Endothelial cell of umbilical vein (primary cell): ENCODE measurements around the gene DNAJC16. TPM values are rescaled to one million over a fixed set of nuclear protein-coding genes. Genes with fewer than 3 reads are reported as not detected.
A peak's percentile ranks its signal among the peaks of the same experiment; 100 is the strongest.

Source experiments
- BruUV-seq: library from RNA; stranded (reverse); fragments of 400-500 nt; replicated peaks from 2 replicates; lab custom pipeline; 2021; lab: Mats Ljungman, UMichigan
- CTCF ChIA-PET: fragments of 300-600, 350-600 bp; sonication (Branson Sonifier 250); formaldehyde crosslinking; loops from one replicate; lab custom pipeline; 2021; ENCODE audit warnings: antibody characterized with exemption, inconsistent platforms; lab: Charles Lee
- POLR2A ChIA-PET: fragments of 300-600, 350-600 bp; sonication (Branson Sonifier 250); formaldehyde crosslinking; loops from one replicate; lab custom pipeline; 2021; ENCODE audit warnings: antibody characterized with exemption, inconsistent platforms; lab: Charles Lee
- DNase-seq: peaks from one replicate; pipeline ENCODE4 v3.0.0-alpha.2; 2011; ENCODE audit warnings: low read depth, low spot score
- FAIRE-seq: peaks from 2 replicates; lab custom pipeline; 2011; peaks lifted over from hg19 to GRCh38; lab: Jason Lieb, UNC
- H2AFZ ChIP-seq: 2 replicates; pipeline ENCODE4 v1.6.0; 2012; ENCODE audit warnings: low read depth, low read length, control low read depth, inconsistent platforms
- H3K27ac ChIP-seq: 2 replicates; pipeline ENCODE4 v1.5.1; 2011; ENCODE audit warnings: low read depth, mild to moderate bottlenecking, control low read depth, low read length, moderate library complexity; ENCODE audit not compliant: insufficient read depth
- H3K27me3 ChIP-seq, 2 experiments: 2 replicates each; pipeline versions ENCODE4 v1.6.0 to v1.6.1; 2011; ENCODE audit warnings: low read length in 2 of 2, mixed read lengths in 1 of 2; ENCODE audit not compliant: control insufficient read depth in 2 of 2, insufficient read depth in 2 of 2
- H3K36me3 ChIP-seq, 2 experiments: 2 replicates in 1 of 2; 3 replicates in 1 of 2; pipeline ENCODE4 v1.5.1; 2011; ENCODE audit warnings: low read length in 2 of 2, mild to moderate bottlenecking in 1 of 2, moderate library complexity in 1 of 2; ENCODE audit not compliant: control insufficient read depth in 2 of 2, insufficient read depth in 2 of 2; ENCODE audit errors: extremely low read depth in 1 of 2
- H3K4me1 ChIP-seq: 3 replicates; pipeline ENCODE4 v1.5.1; 2011; ENCODE audit warnings: mild to moderate bottlenecking, low read length; ENCODE audit not compliant: control insufficient read depth, insufficient read depth; ENCODE audit errors: extremely low read depth
- H3K4me2 ChIP-seq: 2 replicates; pipeline ENCODE4 v1.6.1; 2011; ENCODE audit warnings: low read length, control low read depth, mixed read lengths; ENCODE audit not compliant: insufficient read depth
- H3K4me3 ChIP-seq, 3 experiments: fragments of 200-600 bp in 1 of 3; sonication (generic), shearing (Covaris generic) in 1 of 3; replicated peaks in 1 of 3; 2 replicates each; pipeline ENCODE4 v1.5.1; 2011 to 2016; ENCODE audit warnings: control low read depth in 3 of 3, low read length in 3 of 3, mild to moderate bottlenecking in 2 of 3, inconsistent platforms in 1 of 3, low read depth in 1 of 3, moderate library complexity in 1 of 3; ENCODE audit not compliant: insufficient read depth in 1 of 3
- H3K79me2 ChIP-seq: 2 replicates; pipeline ENCODE4 v1.6.0; 2012; ENCODE audit warnings: low read length, inconsistent platforms; ENCODE audit not compliant: control insufficient read depth, insufficient read depth
- H3K9ac ChIP-seq: replicated peaks from 2 replicates; pipeline ENCODE3; 2011; ENCODE audit warnings: low read length, control low read depth; ENCODE audit not compliant: insufficient read depth; ENCODE audit errors: extremely low read depth
- H3K9me1 ChIP-seq: replicated peaks from 3 replicates; pipeline ENCODE4 v1.6.0; 2011; ENCODE audit warnings: mild to moderate bottlenecking, low read length; ENCODE audit not compliant: control insufficient read depth, insufficient read depth; ENCODE audit errors: extremely low read depth
- H3K9me3 ChIP-seq: replicated peaks from 2 replicates; pipeline ENCODE4 v1.5.1; 2012; ENCODE audit warnings: low read length, inconsistent platforms; ENCODE audit not compliant: control insufficient read depth, insufficient read depth
- H4K20me1 ChIP-seq: replicated peaks from 2 replicates; pipeline ENCODE3; 2011; ENCODE audit warnings: mild to moderate bottlenecking, low read length; ENCODE audit not compliant: control insufficient read depth, insufficient read depth; ENCODE audit errors: extremely low read depth
- CTCF ChIP-seq, 2 donors: IDR thresholded peaks; 1 replicate in 1 of 2; 2 replicates in 1 of 2; pipeline ENCODE4 v1.5.1; 2011; ENCODE audit warnings: low read length in 2 of 2, mild to moderate bottlenecking in 2 of 2, moderate library complexity in 2 of 2, control low read depth in 1 of 2, inconsistent platforms in 1 of 2, low read depth in 1 of 2; ENCODE audit not compliant: insufficient read depth in 1 of 2; ENCODE audit errors: extremely low read depth in 1 of 2
- EZH2 ChIP-seq: IDR thresholded peaks from 2 replicates; pipeline ENCODE4 v1.6.1; 2012; ENCODE audit warnings: borderline replicate concordance, low read depth, mild to moderate bottlenecking, moderate library complexity, low read length, inconsistent platforms; ENCODE audit not compliant: severe bottlenecking
- FOS ChIP-seq: IDR thresholded peaks from 2 replicates; pipeline ENCODE4 v1.6.1; 2011; ENCODE audit warnings: mild to moderate bottlenecking, low read length, moderate library complexity, borderline replicate concordance; ENCODE audit not compliant: insufficient read depth
- GATA2 ChIP-seq: IDR thresholded peaks from 2 replicates; pipeline ENCODE4 v1.7.0; 2011; ENCODE audit warnings: low read depth, mild to moderate bottlenecking, moderate library complexity, mixed read lengths, low read length; ENCODE audit not compliant: insufficient read length, insufficient read depth
- JUN ChIP-seq: IDR thresholded peaks from 2 replicates; pipeline ENCODE4 v1.6.1; 2011; ENCODE audit warnings: borderline replicate concordance, low read depth; ENCODE audit not compliant: insufficient read length, insufficient read depth
- MAX ChIP-seq: IDR thresholded peaks from 2 replicates; pipeline ENCODE4 v1.6.1; 2011; ENCODE audit not compliant: insufficient read depth, insufficient read length
- MYC ChIP-seq: IDR thresholded peaks from one replicate; pipeline ENCODE4 v1.6.1; 2011; ENCODE audit warnings: mild to moderate bottlenecking, low read depth, low read length
- POLR2A ChIP-seq: IDR thresholded peaks from 2 replicates; pipeline ENCODE4 v1.6.1; 2012; ENCODE audit warnings: low read depth, mild to moderate bottlenecking, control low read depth, low read length
- POLR2AphosphoS5 ChIP-seq: IDR thresholded peaks from 2 replicates; pipeline ENCODE4 v1.6.1; 2012; ENCODE audit warnings: low read depth, mild to moderate bottlenecking, control low read depth, low read length, moderate library complexity; ENCODE audit not compliant: insufficient read depth
- dilution Hi-C: fragments of 300-500 bp; cut with MboI; formaldehyde crosslinking; loops from one replicate; pipeline ENCODE4 v1.15.0; 2019; ENCODE audit warnings: low sequenced_read_pairs; ENCODE audit not compliant: extremely low pct_ligation_motif_present
- intact Hi-C: fragments of 100-400 bp; cut with micrococcal nuclease; formaldehyde crosslinking; loops from one replicate; pipeline ENCODE4 v1.10.0; 2022
- polyA plus RNA-seq, 4 experiments: library from polyadenylated mRNA; depleted of rRNA in 3 of 4; stranded (reverse) in 3 of 4; unstranded in 1 of 4; fragments of >200 nt; gene quantifications; 2 replicates each; pipeline versions ENCODE4 v1.2.1 to v1.2.3, GENCODE V29; 2011 to 2012; ENCODE audit warnings: missing spikeins in 1 of 4
- total RNA-seq: library from RNA; stranded (reverse); gene quantifications from 2 replicates; pipeline ENCODE4 v1.2.3, GENCODE V29; 2021

Gene DNAJC16
- total and polyA plus RNA-seq, 2 donors (not counting 3 experiments of a cell fraction or from before 2014, with no cell fraction given): 8.0 to 21.4 TPM

GRCh38 chr1:15620155-15620545 lies 93.5 kb downstream of the DNAJC16 start:
- H3K4me2 ChIP-seq: peak overlapping the region; percentile 66
- BruUV-seq: no TSS peak
- H3K27me3 ChIP-seq: no peaks in the 10 kb centered on the region
- ChIA-PET POLR2A (no interaction called here), CTCF (interaction anchor here (1.3 to 1.4 kb wide), 2 partner anchors 12 to 26 kb away, joined by 3 to 4 read pairs; no protein-coding TSS in a partner anchor)
- H3K27ac ChIP-seq: peak overlapping the region; percentile 68
- H3K4me3 ChIP-seq: no peak overlapping the region
- H3K9me1 ChIP-seq: no peaks in the 10 kb centered on the region
- peaks cover 75% of the 10 kb centered on the region for H3K79me2 ChIP-seq
- H3K36me3 ChIP-seq: no peaks in the 10 kb centered on the region
- peaks cover 27% of the 10 kb centered on the region for H3K4me1 ChIP-seq
- no peaks in the 10 kb centered on the region for H3K9me3 ChIP-seq
- H2AFZ ChIP-seq: no peak overlapping the region
- FAIRE-seq (no peak), DNase-seq (peak; percentile 76)
- dilution Hi-C loops (no loop called here), intact Hi-C loops (no loop called here)
- no peak overlapping the region for H3K9ac ChIP-seq
- H4K20me1 ChIP-seq: no peaks in the 10 kb centered on the region
- TF ChIP-seq JUN (peak; percentile 75), POLR2AphosphoS5 (no peak), FOS (peak; percentile 81)

- Histone ChIP-seq H3K79me2 (peaks cover 83% of the 10 kb centered on the region), H3K9me1 (no peaks in the 10 kb centered on the region), H3K27ac (peak overlapping the region; percentile 31), H3K36me3 (no peaks in the 10 kb centered on the region), H3K9me3 (no peaks in the 10 kb centered on the region), H3K27me3 (no peaks in the 10 kb centered on the region), H4K20me1 (no peaks in the 10 kb centered on the region), H3K4me3 (no peak overlapping the region), H3K9ac (no peak overlapping the region), H2AFZ (no peak overlapping the region), H3K4me1 (peaks cover 27% of the 10 kb centered on the region), H3K4me2 (peak overlapping the region; percentile 66)
- TF ChIP-seq POLR2AphosphoS5 (no peak), POLR2A (no peak), GATA2 (no peak), MAX (no peak), EZH2 (no peak), MYC (no peak), FOS (no peak), JUN (no peak), CTCF (IDR thresholded peaks at IDR 0.05; ENCODE audit: extremely low read depth in 1 of 2, insufficient read depth in 1 of 2, low read depth in 1 of 2, low read length in 2 of 2) (no peak)
- ChIA-PET CTCF (interaction anchor here (1.3 to 1.4 kb wide), 3 partner anchors 12 to 27 kb away, joined by 3 to 4 read pairs (median 4); no protein-coding TSS in a partner anchor), POLR2A (interaction anchor here (0.7 kb wide), 1 partner anchor 41 kb away, joined by 3 read pairs; no protein-coding TSS in a partner anchor)
- BruUV-seq: no TSS peak
- FAIRE-seq (no peak), DNase-seq (no peak)
- intact Hi-C loops (no loop called here), dilution Hi-C loops (no loop called here)
Measured at GRCh38 chr1:15620902-15621682, 94.4 kb downstream of the DNAJC16 start.
